SK-N-SH treated with all-trans-retinoic acid at 6 μM for 48 hours (cell line): ENCODE data around the gene CDH4.

Source experiments
- ATAC-seq: fragments of 200-7000 bp; cut with Tn5 transposase; 3 replicates; pipeline ENCODE4 v1.9.1; 2020; ENCODE audit warnings: mild to moderate bottlenecking, moderate library complexity
- BACH2 ChIP-seq: fragments of 250-450 bp; sonication (Bioruptor Pico); IDR thresholded peaks from 2 replicates; pipeline ENCODE4 v1.9.0; 2021; ENCODE audit warnings: mild to moderate bottlenecking, borderline replicate concordance
- CSDC2 ChIP-seq: fragments of 250-450 bp; sonication (Bioruptor Pico); IDR thresholded peaks from 2 replicates; pipeline ENCODE4 v1.5.0; 2020; ENCODE audit warnings: mild to moderate bottlenecking, moderate library complexity
- GLIS3 ChIP-seq: fragments of 250-450 bp; sonication (Bioruptor Pico); IDR thresholded peaks from 2 replicates; pipeline ENCODE4 v1.5.0; 2020; ENCODE audit warnings: mild to moderate bottlenecking, moderate library complexity
- ISL1 ChIP-seq: fragments of 250-450 bp; sonication (Bioruptor Pico); IDR thresholded peaks from 2 replicates; pipeline ENCODE4 v2.1.2; 2022; ENCODE audit warnings: mild to moderate bottlenecking, moderate library complexity
- OSR1 ChIP-seq: fragments of 250-450 bp; sonication (Bioruptor Pico); IDR thresholded peaks from 2 replicates; pipeline ENCODE4 v1.8.0; 2022; ENCODE audit warnings: moderate library complexity, mild to moderate bottlenecking, inconsistent platforms
- POU6F1 ChIP-seq: fragments of 250-450 bp; sonication (Bioruptor Pico); IDR thresholded peaks from 2 replicates; pipeline ENCODE4 v1.8.0; 2021; ENCODE audit warnings: low read depth, mild to moderate bottlenecking, moderate library complexity, borderline replicate concordance
- PPARA ChIP-seq: fragments of 250-450 bp; sonication (Bioruptor Pico); IDR thresholded peaks from 2 replicates; pipeline ENCODE4 v1.5.0; 2020; ENCODE audit warnings: mild to moderate bottlenecking, borderline replicate concordance
- RARB ChIP-seq: fragments of 250-450 bp; sonication (Bioruptor Pico); IDR thresholded peaks from 2 replicates; pipeline ENCODE4 v1.8.0; 2021; ENCODE audit warnings: mild to moderate bottlenecking, moderate library complexity
- SNAI2 ChIP-seq: fragments of 250-450 bp; sonication (Bioruptor Pico); IDR thresholded peaks from 2 replicates; pipeline ENCODE4 v1.5.0; 2020; ENCODE audit warnings: mild to moderate bottlenecking, moderate library complexity
- TCF4 ChIP-seq: fragments of 250-450 bp; sonication (Bioruptor Pico); IDR thresholded peaks from 2 replicates; pipeline ENCODE4 v1.8.0; 2021; ENCODE audit warnings: mild to moderate bottlenecking, moderate library complexity, borderline replicate concordance
- TOX ChIP-seq: fragments of 250-450 bp; sonication (Bioruptor Pico); IDR thresholded peaks from 2 replicates; pipeline ENCODE4 v1.8.0; 2021; ENCODE audit warnings: mild to moderate bottlenecking, moderate library complexity, borderline replicate concordance
- TSHZ2 ChIP-seq: fragments of 250-450 bp; sonication (Bioruptor Pico); IDR thresholded peaks from 2 replicates; pipeline ENCODE4 v1.5.0; 2020; ENCODE audit warnings: mild to moderate bottlenecking, moderate library complexity
- ZFP3 ChIP-seq: fragments of 250-450 bp; sonication (Bioruptor Pico); IDR thresholded peaks from 2 replicates; pipeline ENCODE4 v1.5.0; 2020; ENCODE audit warnings: mild to moderate bottlenecking, moderate library complexity
- ZFP30 ChIP-seq: fragments of 450-650 bp; formaldehyde crosslinking; IDR thresholded peaks from 2 replicates; pipeline ENCODE4 v1.5.0; 2022; ENCODE audit warnings: mild to moderate bottlenecking, moderate library complexity
- ZNF565 ChIP-seq: fragments of 450-650 bp; formaldehyde crosslinking; conservative IDR thresholded peaks from 2 replicates; pipeline ENCODE4 v1.5.0; 2020; ENCODE audit warnings: low read depth, mild to moderate bottlenecking, moderate library complexity
- ZNF70 ChIP-seq: fragments of 450-650 bp; formaldehyde crosslinking; IDR thresholded peaks from 2 replicates; pipeline ENCODE4 v1.5.0; 2020; ENCODE audit warnings: mild to moderate bottlenecking, moderate library complexity
- ZNF8 ChIP-seq: fragments of 450-650 bp; formaldehyde crosslinking; IDR thresholded peaks from 2 replicates; pipeline ENCODE4 v1.5.0; 2020; ENCODE audit warnings: mild to moderate bottlenecking, moderate library complexity
- TF ChIP-seq, protein P1 (sequence below): fragments of 250-450 bp; sonication (Bioruptor Pico); IDR thresholded peaks from 2 replicates; pipeline ENCODE4 v1.8.0; 2020; ENCODE audit warnings: mild to moderate bottlenecking, moderate library complexity, borderline replicate concordance
- TF ChIP-seq, protein P2 (sequence below): fragments of 250-450 bp; sonication (Bioruptor Pico); IDR thresholded peaks from 2 replicates; pipeline ENCODE4 v1.5.1; 2020; ENCODE audit warnings: low read depth, mild to moderate bottlenecking, moderate library complexity

CDH4 gene

DNA sequence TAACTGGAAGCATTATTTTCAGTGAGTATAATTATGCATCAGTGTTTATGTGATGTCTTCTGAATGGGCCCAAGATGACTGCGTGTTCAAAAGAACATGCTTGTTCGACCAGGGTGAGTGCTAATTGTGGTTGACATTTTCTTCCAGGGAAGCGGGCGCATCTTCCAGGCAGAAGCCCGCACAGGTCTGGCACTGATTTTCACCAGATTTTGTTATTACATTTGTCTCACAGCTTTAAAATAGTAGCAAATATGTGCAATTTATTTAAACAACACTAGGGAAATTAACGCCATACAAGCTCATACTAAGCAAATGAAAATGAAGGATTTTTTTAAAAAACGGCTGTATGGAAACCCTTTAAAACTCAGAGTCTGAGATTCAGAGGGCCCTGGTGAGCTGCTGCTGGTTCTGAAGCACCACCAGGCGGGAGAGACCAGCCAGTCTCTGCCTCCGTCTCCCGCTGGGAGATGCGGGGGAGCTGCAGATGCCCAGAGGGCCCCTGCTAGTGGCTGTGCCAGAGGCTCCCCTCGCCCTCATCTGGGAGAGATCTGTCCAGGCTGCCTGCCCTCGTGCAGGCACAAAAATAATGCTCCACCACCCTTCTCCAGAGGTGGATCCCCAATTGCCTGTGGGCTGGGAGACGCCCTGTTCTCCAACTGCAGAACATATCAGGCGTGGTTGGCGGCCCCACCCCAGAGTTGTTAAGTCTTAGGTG lies 516.7 kb downstream of the CDH4 start (continued):
- TF ChIP-seq TSHZ2 (CRISPR knock-in tag) (no peak), ZNF8 (no peak), BACH2 (CRISPR knock-in tag) (no peak), ZNF565 (CRISPR knock-in tag) (no peak), ZFP3 (CRISPR knock-in tag) (no peak), TOX (no peak), GLIS3 (CRISPR knock-in tag) (no peak)

- no peak for TF ChIP-seq TCF4 (CRISPR knock-in tag)
- TF ChIP-seq PPARA (CRISPR knock-in tag) = no peak
- no peak for TF ChIP-seq ZFP3 (CRISPR knock-in tag)
- TF ChIP-seq, protein P1, sequence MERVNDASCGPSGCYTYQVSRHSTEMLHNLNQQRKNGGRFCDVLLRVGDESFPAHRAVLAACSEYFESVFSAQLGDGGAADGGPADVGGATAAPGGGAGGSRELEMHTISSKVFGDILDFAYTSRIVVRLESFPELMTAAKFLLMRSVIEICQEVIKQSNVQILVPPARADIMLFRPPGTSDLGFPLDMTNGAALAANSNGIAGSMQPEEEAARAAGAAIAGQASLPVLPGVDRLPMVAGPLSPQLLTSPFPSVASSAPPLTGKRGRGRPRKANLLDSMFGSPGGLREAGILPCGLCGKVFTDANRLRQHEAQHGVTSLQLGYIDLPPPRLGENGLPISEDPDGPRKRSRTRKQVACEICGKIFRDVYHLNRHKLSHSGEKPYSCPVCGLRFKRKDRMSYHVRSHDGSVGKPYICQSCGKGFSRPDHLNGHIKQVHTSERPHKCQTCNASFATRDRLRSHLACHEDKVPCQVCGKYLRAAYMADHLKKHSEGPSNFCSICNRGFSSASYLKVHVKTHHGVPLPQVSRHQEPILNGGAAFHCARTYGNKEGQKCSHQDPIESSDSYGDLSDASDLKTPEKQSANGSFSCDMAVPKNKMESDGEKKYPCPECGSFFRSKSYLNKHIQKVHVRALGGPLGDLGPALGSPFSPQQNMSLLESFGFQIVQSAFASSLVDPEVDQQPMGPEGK (CRISPR knock-in tag) = no peak
- TF ChIP-seq, protein P2, sequence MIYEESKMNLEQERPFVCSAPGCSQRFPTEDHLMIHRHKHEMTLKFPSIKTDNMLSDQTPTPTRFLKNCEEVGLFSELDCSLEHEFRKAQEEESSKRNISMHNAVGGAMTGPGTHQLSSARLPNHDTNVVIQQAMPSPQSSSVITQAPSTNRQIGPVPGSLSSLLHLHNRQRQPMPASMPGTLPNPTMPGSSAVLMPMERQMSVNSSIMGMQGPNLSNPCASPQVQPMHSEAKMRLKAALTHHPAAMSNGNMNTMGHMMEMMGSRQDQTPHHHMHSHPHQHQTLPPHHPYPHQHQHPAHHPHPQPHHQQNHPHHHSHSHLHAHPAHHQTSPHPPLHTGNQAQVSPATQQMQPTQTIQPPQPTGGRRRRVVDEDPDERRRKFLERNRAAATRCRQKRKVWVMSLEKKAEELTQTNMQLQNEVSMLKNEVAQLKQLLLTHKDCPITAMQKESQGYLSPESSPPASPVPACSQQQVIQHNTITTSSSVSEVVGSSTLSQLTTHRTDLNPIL (CRISPR knock-in tag) = no peak
- no peak for TF ChIP-seq CSDC2 (CRISPR knock-in tag)
- TF ChIP-seq, all 23 proteins: peak for 0
- ATAC-seq = no peak
Observed at GRCh38 chr20:61769286-61769832, 517.3 kb downstream of the CDH4 start.

GRCh38 chr20:61770113-61770585 lies 518.1 kb downstream of the CDH4 start:
- no peak for ATAC-seq
- TF ChIP-seq, protein P1 (CRISPR knock-in tag) = no peak
- no peak for TF ChIP-seq CSDC2 (CRISPR knock-in tag)
- TF ChIP-seq OSR1 = no peak
- TF ChIP-seq PPARA (CRISPR knock-in tag) = no peak
- TF ChIP-seq TOX = no peak
- TF ChIP-seq ISL1 (CRISPR knock-in tag) = no peak
- no peak for TF ChIP-seq ZNF70 (CRISPR knock-in tag)
- TF ChIP-seq, protein P2 (CRISPR knock-in tag) = no peak
- no peak for TF ChIP-seq GLIS3 (CRISPR knock-in tag)
- TF ChIP-seq ZNF8 = no peak
- no peak for TF ChIP-seq ZNF565 (CRISPR knock-in tag)
- no peak for TF ChIP-seq BACH2 (CRISPR knock-in tag)
- no peak for TF ChIP-seq SNAI2

- ATAC-seq = no peak
- TF ChIP-seq RARB (CRISPR knock-in tag) = no peak
- TF ChIP-seq POU6F1 (CRISPR knock-in tag) = no peak
- TF ChIP-seq GLIS3 (CRISPR knock-in tag) = no peak
- no peak for TF ChIP-seq PPARA (CRISPR knock-in tag)
- TF ChIP-seq TSHZ2 (CRISPR knock-in tag) = no peak
- TF ChIP-seq BACH2 (CRISPR knock-in tag) = no peak
- TF ChIP-seq ZFP30 (CRISPR knock-in tag) = no peak
Observed at GRCh38 chr20:61771805-61772350, 519.8 kb downstream of the CDH4 start.
